Neuronal stem cell (in vitro differentiated cells): Measurements from ENCODE around the gene TEKT2.

Source experiments
- DNase-seq: peaks from one replicate; pipeline ENCODE4 v3.0.0-alpha.2; 2013; ENCODE audit warnings: low spot score
- H2AFZ ChIP-seq: one replicate; pipeline ENCODE4 v1.6.1; 2013; ENCODE audit warnings: mild to moderate bottlenecking, low read length, inconsistent platforms
- H2AK5ac ChIP-seq: 2 replicates; pipeline ENCODE4 v1.6.1; 2013; ENCODE audit warnings: low read depth, mild to moderate bottlenecking, inconsistent platforms, low read length, moderate library complexity, mixed read lengths
- H2BK120ac ChIP-seq: 2 replicates; pipeline ENCODE4 v1.6.1; 2013; ENCODE audit warnings: low read depth, mild to moderate bottlenecking, inconsistent platforms, low read length, moderate library complexity, mixed read lengths
- H2BK12ac ChIP-seq: one replicate; pipeline ENCODE4 v1.6.1; 2013; ENCODE audit warnings: low read length, inconsistent platforms
- H2BK15ac ChIP-seq: 2 replicates; pipeline ENCODE4 v1.6.1; 2013; ENCODE audit warnings: mild to moderate bottlenecking, low read length, inconsistent platforms, mixed read lengths
- H2BK5ac ChIP-seq: one replicate; pipeline ENCODE4 v1.6.1; 2013; ENCODE audit warnings: inconsistent platforms, mild to moderate bottlenecking, low read length, moderate library complexity
- H3K14ac ChIP-seq: one replicate; pipeline ENCODE4 v1.6.1; 2013; ENCODE audit warnings: low read length, inconsistent platforms
- H3K18ac ChIP-seq: 2 replicates; pipeline ENCODE4 v1.6.1; 2013; ENCODE audit warnings: low read length, inconsistent platforms
- H3K23ac ChIP-seq: 2 replicates; pipeline ENCODE4 v1.6.1; 2013; ENCODE audit warnings: low read depth, mild to moderate bottlenecking, mixed read lengths, low read length, inconsistent platforms; ENCODE audit not compliant: poor library complexity
- H3K27ac ChIP-seq: replicated peaks from 3 replicates; pipeline ENCODE4 v1.5.1; 2013; ENCODE audit warnings: low read length, inconsistent platforms
- H3K27me3 ChIP-seq, 3 experiments: 2 replicates each; pipeline ENCODE4 v1.6.1; 2013; ENCODE audit warnings: low read length in 3 of 3, mild to moderate bottlenecking in 2 of 3, inconsistent platforms in 1 of 3, low read depth in 1 of 3, mixed read lengths in 1 of 3, moderate library complexity in 1 of 3; ENCODE audit not compliant: control insufficient read depth in 3 of 3, insufficient read depth in 3 of 3
- H3K36me3 ChIP-seq, 2 donors: replicated peaks in 1 of 2; 2 replicates each; pipeline ENCODE4 v1.6.1; 2013; ENCODE audit warnings: low read length in 2 of 2; ENCODE audit not compliant: control insufficient read depth in 2 of 2, insufficient read depth in 2 of 2
- H3K4ac ChIP-seq: 2 replicates; pipeline ENCODE4 v1.6.1; 2013; ENCODE audit warnings: inconsistent platforms, mild to moderate bottlenecking, low read length, moderate library complexity
- H3K4me1 ChIP-seq, 2 donors: 1 replicate in 1 of 2; 2 replicates in 1 of 2; pipeline ENCODE4 v1.6.1; 2013; ENCODE audit warnings: low read length in 2 of 2, low read depth in 1 of 2; ENCODE audit not compliant: control insufficient read depth in 2 of 2, insufficient read depth in 1 of 2
- H3K4me2 ChIP-seq: one replicate; pipeline ENCODE4 v1.6.1; 2013; ENCODE audit warnings: mild to moderate bottlenecking, low read length, inconsistent platforms; ENCODE audit not compliant: insufficient read depth, poor library complexity, severe bottlenecking
- H3K4me3 ChIP-seq, 2 donors: 2 replicates each; pipeline ENCODE4 v1.5.1; 2013; ENCODE audit warnings: low read length in 2 of 2, mild to moderate bottlenecking in 2 of 2, inconsistent platforms in 1 of 2, moderate library complexity in 1 of 2
- H3K79me1 ChIP-seq: one replicate; pipeline ENCODE4 v1.6.1; 2013; ENCODE audit warnings: low read depth, mild to moderate bottlenecking, inconsistent platforms, low read length, moderate library complexity
- H3K9ac ChIP-seq: one replicate; pipeline ENCODE4 v1.6.1; 2013; ENCODE audit warnings: mild to moderate bottlenecking, low read depth, low read length, inconsistent platforms; ENCODE audit not compliant: poor library complexity
- H3K9me3 ChIP-seq, 2 donors: replicated peaks in 1 of 2; 2 replicates each; pipeline versions ENCODE3 to v1.6.1; 2013; ENCODE audit warnings: low read length in 2 of 2, mild to moderate bottlenecking in 2 of 2, inconsistent platforms in 1 of 2, low read depth in 1 of 2, mixed read lengths in 1 of 2, moderate library complexity in 1 of 2; ENCODE audit not compliant: control insufficient read depth in 2 of 2, insufficient read depth in 1 of 2
- H4K8ac ChIP-seq: one replicate; pipeline ENCODE4 v1.6.1; 2013; ENCODE audit warnings: low read depth, mild to moderate bottlenecking, inconsistent platforms, low read length, moderate library complexity
- H4K91ac ChIP-seq: one replicate; pipeline ENCODE4 v1.6.1; 2013; ENCODE audit warnings: low read length, low read depth, mild to moderate bottlenecking, inconsistent platforms; ENCODE audit not compliant: poor library complexity
- WGBS, 2 donors: extraction: QIAGEN DNeasy Blood & Tissue Kit; methylation state at CpG; one replicate each; pipeline ENCODE4 v1.1.7; 2013; ENCODE audit warnings: missing lambda C conversion rate in 2 of 2, mixed read lengths in 1 of 2; ENCODE audit not compliant: insufficient read length in 2 of 2, insufficient replicate concordance in 1 of 2; ENCODE audit errors: extremely low coverage in 2 of 2; 5-methylcytosine and 5-hydroxymethylcytosine counted together

TEKT2 gene

DNA sequence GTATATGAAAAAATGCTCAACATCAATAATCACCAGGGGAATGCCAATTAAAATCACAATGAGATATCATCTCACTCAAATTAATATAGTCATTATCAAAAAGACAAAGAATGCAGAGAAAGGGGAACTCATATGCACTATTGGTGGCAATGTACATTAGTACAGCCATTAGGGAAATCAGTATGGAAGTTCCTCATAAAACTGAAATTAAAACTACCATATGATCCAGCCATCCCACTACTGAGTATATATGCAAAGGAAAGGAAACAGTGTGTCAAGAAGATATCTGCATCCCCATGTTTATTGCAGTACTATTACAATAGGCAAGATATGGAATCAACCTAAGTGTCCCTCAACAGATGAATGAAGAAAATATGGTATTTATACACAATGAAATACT is 32.1 kb upstream of the TEKT2 start:
- no peak overlapping the region for H4K91ac ChIP-seq
- H2BK120ac ChIP-seq, result no peak overlapping the region
- no peak overlapping the region for H3K4me3 ChIP-seq
- H3K27me3 ChIP-seq, result no peaks in the 10 kb centered on the region
- no peak overlapping the region for H3K4ac ChIP-seq
- H4K8ac ChIP-seq, result no peak overlapping the region
- no peak overlapping the region for H2AK5ac ChIP-seq
- no peak overlapping the region for H3K14ac ChIP-seq
- no peak overlapping the region for H3K9ac ChIP-seq
- H3K36me3 ChIP-seq, result peaks cover 6 to 79% of the 10 kb centered on the region in 2 donors
- DNase-seq, result no peak
- H3K9me3 ChIP-seq, result peaks cover 0 to 3% of the 10 kb centered on the region in 2 donors
- no peak overlapping the region for H2BK5ac ChIP-seq
- no peak overlapping the region for H3K27ac ChIP-seq
- H3K4me2 ChIP-seq, result no peak overlapping the region
- no peak overlapping the region for H2BK12ac ChIP-seq
- H2BK15ac ChIP-seq, result no peak overlapping the region
- H2AFZ ChIP-seq, result no peak overlapping the region
- H3K79me1 ChIP-seq, result no peaks in the 10 kb centered on the region
- H3K23ac ChIP-seq, result no peak overlapping the region
- H3K4me1 ChIP-seq, result no peaks in the 10 kb centered on the region
- no peak overlapping the region for H3K18ac ChIP-seq

DNA sequence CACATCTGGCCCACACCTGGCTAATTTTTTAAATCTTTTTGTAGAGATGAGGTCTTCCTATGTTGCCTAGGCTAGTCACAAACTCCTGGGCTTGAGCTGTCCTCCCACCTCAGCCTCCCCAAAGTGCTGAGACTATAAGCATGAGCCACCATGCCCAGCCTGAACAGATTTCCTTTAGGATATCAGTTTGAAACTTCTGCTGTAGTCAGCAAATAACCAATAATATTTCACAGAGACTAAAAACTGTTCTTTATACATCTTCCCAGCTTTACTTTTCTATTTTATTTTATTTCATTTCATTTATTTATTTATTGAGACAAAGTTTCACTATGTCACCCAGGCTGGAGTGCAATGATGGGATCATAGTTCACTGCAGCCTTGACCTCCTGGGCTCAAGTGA is 29.9 kb upstream of the TEKT2 start:
- no peak overlapping the region for H2AFZ ChIP-seq
- no peak for DNase-seq
- no peaks in the 10 kb centered on the region for H3K9me3 ChIP-seq
- H3K36me3 ChIP-seq, result peaks cover 3 to 77% of the 10 kb centered on the region in 2 donors
- no peak overlapping the region for H2AK5ac ChIP-seq
- no peaks in the 10 kb centered on the region for H3K27me3 ChIP-seq
- H2BK120ac ChIP-seq, result no peak overlapping the region
- H2BK12ac ChIP-seq, result no peak overlapping the region
- no peak overlapping the region for H3K4ac ChIP-seq
- H3K14ac ChIP-seq, result no peak overlapping the region
- no peak overlapping the region for H2BK5ac ChIP-seq
- H4K91ac ChIP-seq, result no peak overlapping the region
- no peaks in the 10 kb centered on the region for H3K4me1 ChIP-seq
- no peak overlapping the region for H3K18ac ChIP-seq
- no peak overlapping the region for H3K4me2 ChIP-seq
- no peak overlapping the region for H2BK15ac ChIP-seq
- no peaks in the 10 kb centered on the region for H3K79me1 ChIP-seq
- no peak overlapping the region for H3K9ac ChIP-seq
- no peak overlapping the region for H3K23ac ChIP-seq
- H3K4me3 ChIP-seq, result no peak overlapping the region
- no peak overlapping the region for H4K8ac ChIP-seq
- H3K27ac ChIP-seq, result no peak overlapping the region

DNA sequence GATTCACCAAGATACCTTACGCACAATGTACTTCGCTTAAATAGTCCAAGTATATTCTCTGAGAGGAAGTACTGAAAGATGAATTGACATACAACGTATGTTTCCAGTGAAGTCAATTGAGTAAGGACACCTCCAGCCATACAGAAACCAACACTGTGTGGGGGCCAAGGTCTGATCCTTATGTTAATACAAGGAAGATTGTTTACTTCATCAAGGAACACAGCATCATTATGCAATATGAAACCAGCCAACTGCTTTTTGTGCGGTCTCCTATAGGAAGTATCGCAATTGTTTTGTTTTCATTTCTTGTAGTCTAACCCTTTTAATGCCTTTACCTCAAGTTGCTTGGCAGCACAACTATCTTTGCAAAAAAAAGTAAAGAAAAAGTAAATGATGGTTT is 28.2 kb upstream of the TEKT2 start:
- Histone ChIP-seq H4K8ac (no peak overlapping the region), H3K27ac (no peak overlapping the region), H3K4ac (no peak overlapping the region), H3K9me3 (no peaks in the 10 kb centered on the region), H3K36me3 (peaks cover 3 to 82% of the 10 kb centered on the region in 2 donors), H3K79me1 (no peaks in the 10 kb centered on the region), H3K27me3 (no peaks in the 10 kb centered on the region), H3K9ac (no peak overlapping the region), H2BK120ac (no peak overlapping the region), H3K23ac (no peak overlapping the region), H3K18ac (no peak overlapping the region), H3K4me3 (no peak overlapping the region), H2BK15ac (no peak overlapping the region), H2AFZ (no peak overlapping the region), H4K91ac (no peak overlapping the region), H2BK12ac (no peak overlapping the region), H3K14ac (no peak overlapping the region), H2BK5ac (no peak overlapping the region), H2AK5ac (no peak overlapping the region), H3K4me1 (no peaks in the 10 kb centered on the region), H3K4me2 (no peak overlapping the region)
- no peak for DNase-seq
- WGBS, 2 donors, result no CpG with 5 or more reads among the region's 5 CpGs

DNA sequence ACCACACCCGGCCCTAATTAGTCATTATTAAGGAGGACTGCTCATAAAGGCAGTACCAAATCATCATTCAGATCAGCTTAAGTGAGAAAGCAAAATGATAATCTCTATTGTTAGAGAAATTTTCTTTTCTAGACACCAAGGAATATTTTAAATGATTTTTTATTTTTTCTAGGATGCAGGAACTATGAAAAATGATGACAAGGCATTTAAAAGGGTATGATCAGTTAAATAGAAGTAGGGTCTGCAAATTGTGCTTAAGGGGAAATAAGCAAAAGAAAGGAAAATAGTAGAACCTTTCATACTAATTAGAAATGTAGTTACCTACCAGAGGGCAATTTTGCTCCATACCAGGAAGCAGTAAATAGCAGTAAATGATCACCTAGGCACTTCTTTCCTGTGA is 21.6 kb upstream of the TEKT2 start:
- no peak overlapping the region for H3K27ac ChIP-seq
- no peak overlapping the region for H2BK15ac ChIP-seq
- H3K36me3 ChIP-seq, result peaks cover 0 to 56% of the 10 kb centered on the region in 2 donors
- no peak overlapping the region for H2BK12ac ChIP-seq
- no peak overlapping the region for H3K4me3 ChIP-seq
- H2BK120ac ChIP-seq, result no peak overlapping the region
- H2BK5ac ChIP-seq, result no peak overlapping the region
- no peak overlapping the region for H3K4me2 ChIP-seq
- no peak overlapping the region for H4K8ac ChIP-seq
- WGBS, 2 donors, result no CpG with 5 or more reads among the region's 1 CpG
- H3K4me1 ChIP-seq, result no peaks in the 10 kb centered on the region
- no peak overlapping the region for H3K4ac ChIP-seq
- H3K79me1 ChIP-seq, result no peaks in the 10 kb centered on the region
- H2AK5ac ChIP-seq, result no peak overlapping the region
- no peak overlapping the region for H3K9ac ChIP-seq
- no peak overlapping the region for H4K91ac ChIP-seq
- no peaks in the 10 kb centered on the region for H3K27me3 ChIP-seq
- no peak overlapping the region for H3K23ac ChIP-seq
- DNase-seq, result no peak
- no peak overlapping the region for H2AFZ ChIP-seq
- H3K18ac ChIP-seq, result no peak overlapping the region
- H3K9me3 ChIP-seq, result no peaks in the 10 kb centered on the region
- H3K14ac ChIP-seq, result no peak overlapping the region
